Aorta (tissue), 5 donors: Measurements from ENCODE around the gene SSC5D. TPM values are rescaled to one million over a fixed set of nuclear protein-coding genes. Genes with fewer than 3 reads are reported as not detected.
"Not testable (repeated sequence)": the region's sequence is repeated elsewhere in the genome, so short reads cannot be mapped to it uniquely, and the experiment has no call there.

Experiments
- ATAC-seq: fragments of 200-7000 bp; cut with Tn5 transposase; one replicate; pipeline ENCODE4 v1.9.1; 2022; ENCODE audit warnings: moderate library complexity; ENCODE audit not compliant: low FRiP score
- DNase-seq, 2 donors: peaks; one replicate each; pipeline ENCODE4 v3.0.0-alpha.2; 2020
- H3K27ac ChIP-seq, 2 donors: one replicate each; pipeline ENCODE4 v1.5.1; 2013; ENCODE audit warnings: low read length in 2 of 2, mild to moderate bottlenecking in 2 of 2, moderate library complexity in 2 of 2, control low read depth in 1 of 2, inconsistent platforms in 1 of 2, low read depth in 1 of 2
- H3K27me3 ChIP-seq, 2 donors: one replicate each; pipeline ENCODE4 v1.6.1; 2013; ENCODE audit warnings: control low read depth in 1 of 2, low read length in 1 of 2, mild to moderate bottlenecking in 1 of 2, moderate library complexity in 1 of 2; ENCODE audit not compliant: insufficient read depth in 2 of 2, control insufficient read depth in 1 of 2
- H3K36me3 ChIP-seq, 2 donors: one replicate each; pipeline ENCODE4 v1.6.1; 2013; ENCODE audit warnings: control low read depth in 1 of 2, low read length in 1 of 2, mild to moderate bottlenecking in 1 of 2; ENCODE audit not compliant: insufficient read depth in 2 of 2, control insufficient read depth in 1 of 2
- H3K4me1 ChIP-seq, 2 donors: one replicate each; pipeline ENCODE4 v1.6.1; 2013; ENCODE audit warnings: low read length in 2 of 2, control low read depth in 1 of 2, mild to moderate bottlenecking in 1 of 2, moderate library complexity in 1 of 2; ENCODE audit not compliant: insufficient read depth in 2 of 2, control insufficient read depth in 1 of 2
- H3K4me3 ChIP-seq, 2 donors: one replicate each; pipeline ENCODE4 v1.5.1; 2013; ENCODE audit warnings: low read length in 2 of 2, control low read depth in 1 of 2, mild to moderate bottlenecking in 1 of 2
- H3K9me3 ChIP-seq: one replicate; pipeline ENCODE4 v1.6.1; 2013; ENCODE audit warnings: mild to moderate bottlenecking, low read length; ENCODE audit not compliant: control insufficient read depth
- WGBS, 2 donors: extraction: QIAGEN DNeasy Blood & Tissue Kit; methylation state at CpG; one replicate each; pipeline ENCODE4 v1.1.7; 2013; 5-methylcytosine and 5-hydroxymethylcytosine counted together
- intact Hi-C, 2 donors: fragments of 100-400 bp; cut with DNase I; formaldehyde crosslinking; loops; one replicate each; pipeline versions ENCODE4 v1.14.2 to v1.15.0; 2022
- polyA plus RNA-seq, 2 donors: library from polyadenylated mRNA; stranded (reverse); fragments of 200-250 nt; gene quantifications; one replicate each; pipeline ENCODE4 v1.2.3, GENCODE V29; 2013
- total RNA-seq, 2 donors: library from RNA; stranded (reverse); fragmentation: NEBNext Ultra II Directional; extraction: Animal tissue kit (Norgen Biotek cat#: 25700); gene quantifications; one replicate each; pipeline ENCODE4 v1.2.1, GENCODE V29; 2021
- donor health status: healthy with polysubstance abuse.
- donor health status: Bipolar disorder and iron deficiency.
- donor health status: DM: no; HTN: no; CAD: no.
- donor health status: DM: no; HTN: no; CAD: no.
- donor health status: DM: yes; HTN: yes; CAD: no.

Gene SSC5D
- total and polyA plus RNA-seq, 4 donors, result 1.6 to 64.1 (median 6.2) TPM

DNA sequence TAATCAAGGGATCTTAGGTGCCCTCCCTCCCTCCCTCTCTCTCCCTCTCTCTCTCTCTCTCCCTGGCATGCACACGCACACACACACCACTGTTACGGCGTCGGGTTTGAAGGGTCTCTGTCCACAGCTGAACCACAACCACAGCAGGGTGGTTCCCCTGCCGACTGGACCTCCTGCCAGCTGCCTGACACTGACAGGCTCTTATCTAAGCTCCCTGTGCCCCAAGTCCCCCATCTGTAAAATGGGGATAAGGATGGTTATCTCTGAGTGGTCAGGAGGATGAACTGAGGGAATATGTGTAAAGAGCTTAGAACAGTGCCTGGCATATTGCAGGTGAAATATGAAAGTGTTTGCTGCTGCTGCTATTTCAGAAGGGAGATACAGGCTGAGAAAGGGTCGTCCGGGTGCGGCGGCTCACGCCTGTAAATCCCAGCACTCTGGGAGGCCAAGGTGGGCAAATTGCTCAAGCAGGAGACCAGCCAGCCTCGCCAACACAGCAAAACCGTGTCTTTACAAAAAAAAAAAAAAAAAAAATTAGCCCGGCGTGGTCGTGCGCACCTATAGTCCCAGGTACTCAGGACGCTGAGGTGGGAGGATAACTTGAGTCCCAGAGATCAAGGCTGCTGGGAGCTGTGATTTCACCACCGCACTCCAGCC lies 44.3 kb upstream of the SSC5D start:
- intact Hi-C loops, result no loop called here
- Histone ChIP-seq H3K27me3 (no peaks in the 10 kb centered on the region), H3K4me3 (no peak overlapping the region), H3K36me3 (no peaks in the 10 kb centered on the region), H3K4me1 (no peaks in the 10 kb centered on the region), H3K9me3 (no peaks in the 10 kb centered on the region), H3K27ac (no peak overlapping the region)
- DNase-seq, result no peak
- ATAC-seq, result no peak
- 34 to 35% methylated on average over 18 of the region's 18 CpGs for WGBS, 2 donors

DNA sequence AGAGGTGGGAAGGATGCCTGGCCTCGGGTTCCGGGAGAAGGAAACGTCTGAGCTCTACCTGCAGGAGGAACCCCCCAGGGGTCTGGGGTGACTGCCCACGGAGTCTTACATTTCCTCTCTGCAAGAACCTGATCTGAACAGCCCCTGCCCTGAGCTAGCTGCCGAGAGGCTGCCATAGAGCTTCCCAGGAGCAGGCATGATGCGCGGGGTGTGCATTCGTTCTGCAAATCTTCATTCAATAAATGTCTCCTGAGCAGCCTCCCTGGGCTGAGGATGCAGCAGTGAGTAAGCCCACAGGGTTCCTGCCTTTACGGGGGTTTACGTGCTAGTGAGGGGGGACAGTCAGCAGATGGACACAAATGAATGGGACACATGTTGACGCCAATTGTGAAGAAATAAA lies 43.6 kb upstream of the SSC5D start:
- no peak for ATAC-seq
- no peaks in the 10 kb centered on the region for H3K9me3 ChIP-seq
- no peaks in the 10 kb centered on the region for H3K27me3 ChIP-seq
- no peaks in the 10 kb centered on the region for H3K36me3 ChIP-seq
- H3K27ac ChIP-seq, result no peak overlapping the region
- no peaks in the 10 kb centered on the region for H3K4me1 ChIP-seq
- no peak for DNase-seq
- WGBS, 2 donors, result 40% methylated on average over 11 of the region's 11 CpGs
- no peak overlapping the region for H3K4me3 ChIP-seq
- intact Hi-C loops, result no loop called here

DNA sequence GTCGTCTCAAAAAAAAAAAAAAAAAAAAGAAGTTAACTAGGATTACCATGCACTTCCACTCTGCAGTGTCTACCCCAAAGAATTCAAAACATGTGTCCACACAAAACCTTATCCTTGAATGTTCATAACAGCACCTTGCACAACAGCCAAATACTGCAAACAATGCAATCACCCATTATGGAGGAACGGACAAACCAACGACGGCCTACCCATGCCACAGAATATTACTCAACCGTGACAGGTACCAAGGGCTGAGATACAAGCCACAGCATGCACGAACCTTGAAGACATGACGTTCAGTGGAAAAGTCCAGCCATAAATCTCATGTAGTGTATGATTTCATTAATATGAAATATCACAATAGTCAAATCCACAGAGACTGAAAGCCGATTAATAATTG lies 42.2 kb upstream of the SSC5D start:
- H3K27ac ChIP-seq, result no peak overlapping the region
- intact Hi-C loops, result no loop called here
- H3K4me1 ChIP-seq, result no peaks in the 10 kb centered on the region
- WGBS, 2 donors, result 65 to 67% methylated on average over 8 of the region's 8 CpGs
- H3K36me3 ChIP-seq, result no peaks in the 10 kb centered on the region
- H3K27me3 ChIP-seq, result no peaks in the 10 kb centered on the region
- no peak for ATAC-seq
- H3K9me3 ChIP-seq, result no peaks in the 10 kb centered on the region
- no peak for DNase-seq
- H3K4me3 ChIP-seq, result no peak overlapping the region

DNA sequence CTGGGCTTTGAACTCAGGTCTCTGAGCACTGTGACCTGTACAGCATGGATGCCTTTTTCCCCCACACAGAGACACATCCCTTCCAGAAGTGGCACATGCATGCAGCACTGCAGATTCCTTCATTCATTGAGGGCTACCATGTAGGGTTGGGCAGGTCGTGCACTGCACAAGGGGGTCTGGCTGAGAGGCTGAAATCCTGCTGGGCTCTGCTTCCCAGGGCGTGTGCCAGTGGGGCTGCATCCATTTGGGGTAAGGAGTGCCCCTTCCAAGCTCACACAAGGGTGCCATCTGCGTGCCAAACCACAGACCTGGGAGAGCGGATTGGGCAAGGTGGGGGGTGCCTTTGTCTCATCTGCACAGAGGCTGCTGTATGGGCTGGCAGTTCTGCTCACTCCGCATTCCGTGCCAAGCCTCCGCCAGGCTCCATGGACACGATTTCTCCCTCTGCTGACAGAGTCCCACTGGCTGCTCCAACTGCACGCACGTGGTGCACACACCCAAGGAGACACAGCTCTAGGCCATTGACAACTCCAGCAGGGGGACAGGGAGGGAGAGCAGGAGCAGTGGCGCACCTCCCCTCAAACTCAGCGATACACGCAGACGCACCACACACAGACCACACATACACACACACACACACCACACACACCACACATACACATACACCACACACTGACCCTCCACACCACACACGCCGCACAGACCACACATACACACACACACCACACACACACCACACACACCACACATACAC lies 40.6 kb upstream of the SSC5D start:
- no peaks in the 10 kb centered on the region for H3K36me3 ChIP-seq
- intact Hi-C loops, result no loop called here
- no peak for ATAC-seq
- H3K4me3 ChIP-seq, result no peak overlapping the region
- H3K27ac ChIP-seq, result no peak overlapping the region
- DNase-seq, result no peak
- no peaks in the 10 kb centered on the region for H3K4me1 ChIP-seq
- no peaks in the 10 kb centered on the region for H3K27me3 ChIP-seq
- 23 to 28% methylated on average over 16 of the region's 16 CpGs for WGBS, 2 donors
- no peaks in the 10 kb centered on the region for H3K9me3 ChIP-seq

DNA sequence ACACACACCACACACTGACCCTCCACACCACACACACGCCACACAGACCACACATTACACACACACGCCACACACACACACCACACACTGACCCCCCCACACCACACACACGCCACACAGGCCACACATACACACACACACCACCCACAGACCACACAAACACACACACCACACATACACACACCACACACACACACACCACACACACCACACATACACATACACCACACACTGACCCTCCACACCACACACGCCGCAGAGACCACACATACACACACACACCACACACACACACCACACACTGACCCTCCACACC lies 40.1 kb upstream of the SSC5D start:
- ATAC-seq, H3K4me1 ChIP-seq, H3K27me3 ChIP-seq, intact Hi-C loops, H3K27ac ChIP-seq, H3K4me3 ChIP-seq, H3K9me3 ChIP-seq, H3K36me3 ChIP-seq, DNase-seq: not testable (repeated sequence)
- 82 to 85% methylated on average over 5 of the region's 5 CpGs for WGBS, 2 donors

DNA sequence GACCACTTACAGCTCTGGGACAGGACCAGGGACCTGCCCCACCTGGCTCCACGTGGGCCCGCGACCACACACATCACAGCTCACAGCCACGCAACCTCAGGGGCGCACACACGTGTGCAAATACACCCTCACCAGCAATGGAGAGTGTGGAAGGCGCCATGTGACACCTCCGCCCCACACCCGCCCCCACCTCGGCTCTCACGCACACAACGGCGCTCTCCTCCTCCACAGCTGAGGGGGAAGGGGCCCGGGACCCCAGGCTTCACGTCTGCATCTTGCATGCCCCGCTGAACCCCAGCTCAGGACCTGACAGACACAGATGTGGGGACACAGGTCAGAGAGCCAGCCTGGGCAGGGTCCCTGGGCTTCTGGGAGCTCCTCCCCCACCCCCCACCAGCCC lies 38.8 kb upstream of the SSC5D start:
- 31 to 35% methylated on average over 15 to 16 of the region's 16 CpGs for WGBS, 2 donors
- Histone ChIP-seq H3K27ac (no peak overlapping the region), H3K27me3 (no peaks in the 10 kb centered on the region), H3K36me3 (no peaks in the 10 kb centered on the region), H3K9me3 (no peaks in the 10 kb centered on the region), H3K4me1 (no peaks in the 10 kb centered on the region), H3K4me3 (no peak overlapping the region)
- DNase-seq (no peak), ATAC-seq (no peak)
- intact Hi-C loops, result no loop called here

DNA sequence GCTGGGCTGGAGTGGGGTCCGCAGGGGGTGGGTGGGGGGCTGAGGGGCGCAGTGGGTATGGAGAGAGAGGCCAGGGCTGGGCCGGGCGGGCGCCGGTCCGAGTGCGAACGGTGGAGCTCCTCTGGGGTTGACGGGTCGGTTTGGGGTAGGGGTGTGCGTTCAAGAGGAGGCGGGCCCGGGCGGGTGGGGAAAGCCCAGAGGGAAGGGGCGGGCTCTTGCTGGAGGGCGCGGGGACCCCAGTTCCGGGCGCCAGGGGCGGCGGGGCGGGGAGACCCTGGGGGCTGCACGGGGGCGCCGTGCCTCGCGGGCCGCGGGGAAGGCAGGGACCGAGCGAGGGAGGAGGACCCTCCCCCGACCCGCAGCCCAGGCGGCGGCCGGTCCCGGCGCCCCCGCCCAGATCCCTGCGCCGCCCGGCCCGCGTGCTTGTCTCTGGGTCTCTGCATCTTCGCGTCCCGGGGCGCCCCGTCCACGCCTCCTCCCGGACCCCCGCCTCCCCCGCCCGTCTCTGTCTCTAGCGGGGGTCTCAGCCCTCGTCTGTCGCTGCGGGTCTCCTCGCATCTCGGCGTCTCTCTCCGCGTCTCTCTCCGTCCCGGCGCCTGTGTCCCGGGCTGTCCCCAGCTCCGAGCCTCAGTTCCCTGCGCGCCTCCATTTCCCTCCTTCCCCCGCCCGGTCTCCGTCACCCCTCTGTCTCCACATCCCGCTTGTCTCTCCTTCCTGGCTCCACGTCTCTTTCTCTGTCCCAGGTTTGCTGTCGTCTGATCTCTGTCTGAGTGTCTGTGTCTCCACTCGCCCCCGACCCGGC lies 36.9 kb upstream of the SSC5D start:
- no peaks in the 10 kb centered on the region for H3K9me3 ChIP-seq
- no peak overlapping the region for H3K4me3 ChIP-seq
- WGBS, 2 donors, result 1 to 3% methylated on average over 30 to 80 of the region's 80 CpGs
- no peak overlapping the region for H3K27ac ChIP-seq
- no peaks in the 10 kb centered on the region for H3K4me1 ChIP-seq
- DNase-seq (no peak), ATAC-seq (no peak)
- no peaks in the 10 kb centered on the region for H3K27me3 ChIP-seq
- intact Hi-C loops, result no loop called here
- no peaks in the 10 kb centered on the region for H3K36me3 ChIP-seq

DNA sequence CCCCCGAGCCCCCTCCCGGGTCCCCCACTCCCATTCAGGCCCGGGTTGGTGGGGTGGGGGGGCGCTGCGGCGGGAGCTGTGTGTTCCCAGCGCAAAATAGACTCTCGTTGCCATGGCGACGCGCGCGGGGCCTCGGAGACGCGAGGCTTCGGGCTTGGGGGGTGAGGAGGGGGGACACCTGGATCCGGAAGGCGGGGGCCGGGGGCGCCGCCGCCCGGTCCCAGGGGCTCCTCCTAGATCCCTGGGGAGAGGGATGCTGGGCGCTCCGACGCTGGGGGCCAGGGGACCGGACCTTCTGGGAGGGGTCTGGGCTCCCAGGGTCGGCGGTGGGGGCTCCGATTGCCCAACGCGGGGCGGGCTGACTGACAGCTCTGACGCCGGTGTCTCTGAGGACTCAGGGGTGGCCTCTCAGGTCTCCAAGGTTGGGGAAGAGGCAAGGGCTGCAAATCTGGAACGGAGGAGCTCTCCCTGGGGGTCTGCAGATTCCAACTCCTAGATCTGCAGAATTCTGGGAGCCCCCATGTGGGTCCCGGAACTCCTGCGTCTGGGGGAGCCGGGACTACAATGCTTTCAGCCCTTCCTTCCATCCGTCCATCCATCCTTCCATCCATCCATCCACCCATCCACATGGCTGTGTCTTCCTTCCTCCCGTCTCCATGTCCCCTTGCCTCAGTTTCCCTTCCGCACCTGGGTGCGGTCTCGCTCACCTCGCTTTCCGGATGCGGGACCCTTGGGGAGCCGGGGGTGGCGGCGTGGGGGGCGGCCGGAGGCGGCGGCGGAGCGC lies 36.1 kb upstream of the SSC5D start:
- no peak for DNase-seq
- no peaks in the 10 kb centered on the region for H3K36me3 ChIP-seq
- no peaks in the 10 kb centered on the region for H3K9me3 ChIP-seq
- no peak overlapping the region for H3K27ac ChIP-seq
- intact Hi-C loops, result no loop called here
- no peak overlapping the region for H3K4me3 ChIP-seq
- 3% methylated on average over 48 to 57 of the region's 57 CpGs for WGBS, 2 donors
- H3K27me3 ChIP-seq, result no peaks in the 10 kb centered on the region
- no peak for ATAC-seq
- H3K4me1 ChIP-seq, result no peaks in the 10 kb centered on the region
